Motor neuron (in vitro differentiated cells): ENCODE measurements around the gene NODAL. TPM values are rescaled to one million over a fixed set of nuclear protein-coding genes. Genes with fewer than 3 reads are reported as not detected.

Source experiments
- total RNA-seq, 8 experiments: library from RNA; unstranded; fragments of 300-600 nt; gene quantifications; 2 replicates each; pipeline versions ENCODE4 v1.2.3 to v1.2.4, GENCODE V29; 2022

Gene NODAL
- total RNA-seq, 8 experiments from 2014 or later, result 0.21 to 1.2 (median 1.0) TPM; not detected in 1

Other genes with a start within 250 kb of the NODAL start
- 100 to 1,000 TPM; 113 to 213 (median 168) TPM for gene PPA1, start 208.3 kb downstream of the NODAL start, total RNA-seq
- gene NPFFR1, start 157.7 kb downstream of the NODAL start, total RNA-seq, result under 1 TPM in 7 of 8 experiments, not detected in 1; 0.04 to 0.28 (median 0.09) TPM
- 10 to 100 TPM in 5 of 8 experiments, 1 to 10 TPM in 3; 4.5 to 23.0 (median 15.2) TPM for gene LRRC20, start 59.1 kb downstream of the NODAL start, total RNA-seq
- 10 to 100 TPM; 34.3 to 80.5 (median 42.3) TPM for gene EIF4EBP2, start 37.5 kb downstream of the NODAL start, total RNA-seq
- 10 to 100 TPM in 1 of 8 experiments, 1 to 10 TPM in 7; 1.4 to 15.9 (median 2.7) TPM for gene PALD1, start 37.1 kb upstream of the NODAL start, total RNA-seq
- gene PRF1, start 161.1 kb upstream of the NODAL start, total RNA-seq, result under 1 TPM in 5 of 8 experiments, not detected in 3; 0.05 to 0.45 (median 0.42) TPM
- gene ADAMTS14, start 230.8 kb upstream of the NODAL start, total RNA-seq, result 1 to 10 TPM in 2 of 8 experiments, under 1 TPM in 6; 0.05 to 1.9 (median 0.50) TPM